GM12891 (cell line): ENCODE data around the gene TNFRSF11A.

Experiments used
- DNase-seq: peaks from one replicate; pipeline ENCODE4 v3.0.0; 2011; ENCODE audit warnings: low spot score; ENCODE audit not compliant: insufficient read length
- FAIRE-seq: peaks from 2 replicates; lab custom pipeline; 2011; peaks lifted over from hg19 to GRCh38; lab: Jason Lieb, UNC
- POLR2AphosphoS5 ChIP-seq: IDR thresholded peaks from 2 replicates; pipeline ENCODE4 v1.6.1; 2011; ENCODE audit warnings: low read depth, low read length, control low read depth
- POU2F2 ChIP-seq: IDR thresholded peaks from 2 replicates; pipeline ENCODE4 v1.6.1; 2011; ENCODE audit warnings: low read depth, mild to moderate bottlenecking, control low read depth, low read length, moderate library complexity
- SPI1 ChIP-seq: IDR thresholded peaks from 2 replicates; pipeline ENCODE4 v1.6.1; 2011; ENCODE audit warnings: low read depth, low read length, control low read depth

The TNFRSF11A gene

DNA sequence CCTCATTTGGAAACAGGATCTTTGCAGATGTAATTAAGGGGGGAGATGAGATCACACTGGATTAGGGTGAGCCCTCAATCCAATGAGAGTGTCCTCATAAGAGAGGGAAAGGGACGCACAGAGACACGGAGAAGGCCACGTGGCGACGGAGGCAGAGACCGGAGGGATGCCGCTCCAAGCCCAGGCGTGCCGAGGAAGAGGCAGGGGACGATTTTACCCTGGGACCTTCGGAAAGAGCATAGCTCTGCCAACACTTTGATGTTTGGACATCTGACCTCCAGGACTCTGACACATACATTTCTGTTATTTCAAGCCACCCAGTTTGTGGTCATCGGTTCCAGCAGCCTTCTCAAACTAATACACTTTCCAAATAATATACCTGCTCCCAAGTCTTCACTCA is 113.3 kb downstream of the TNFRSF11A start:
- FAIRE-seq (no peak), DNase-seq (no peak)
- no peak for TF ChIP-seq POLR2AphosphoS5
- no peak for TF ChIP-seq POU2F2

GRCh38 chr18:62438866-62439265 is 113.8 kb downstream of the TNFRSF11A start:
- no peak for TF ChIP-seq SPI1
- DNase-seq (no peak), FAIRE-seq (no peak)
